Breast epithelium (tissue), 3 donors: ENCODE results near the gene HAND2.

Experiments
- CTCF ChIP-seq, 3 donors: fragments of 450-650 bp; IDR thresholded peaks; one replicate each; pipeline ENCODE4 v1.5.1; 2016 to 2017; ENCODE audit warnings: antibody characterized with exemption in 3 of 3, mild to moderate bottlenecking in 3 of 3, moderate library complexity in 3 of 3
- POLR2A ChIP-seq: fragments of 450-650 bp; IDR thresholded peaks from one replicate; pipeline ENCODE4 v1.6.1; 2016; ENCODE audit warnings: antibody characterized with exemption, mild to moderate bottlenecking, moderate library complexity

- TF ChIP-seq POLR2A (no peak), CTCF (IDR thresholded peaks at IDR 0.05) (no peak)
Measured at GRCh38 chr4:173538909-173539445, 8.9 kb upstream of the HAND2 start.
